ENCODE data around the gene TBC1D22A.

Gene TBC1D22A

GRCh38 chr22:46795845-46796565 is 33.6 kb downstream of the TBC1D22A start:
- DNase-seq (ENCODE audit: low spot score), result no peak

GRCh38 chr22:46796566-46797195 is 34.2 kb downstream of the TBC1D22A start:
- DNase-seq (ENCODE audit: low spot score), result no peak

DNA sequence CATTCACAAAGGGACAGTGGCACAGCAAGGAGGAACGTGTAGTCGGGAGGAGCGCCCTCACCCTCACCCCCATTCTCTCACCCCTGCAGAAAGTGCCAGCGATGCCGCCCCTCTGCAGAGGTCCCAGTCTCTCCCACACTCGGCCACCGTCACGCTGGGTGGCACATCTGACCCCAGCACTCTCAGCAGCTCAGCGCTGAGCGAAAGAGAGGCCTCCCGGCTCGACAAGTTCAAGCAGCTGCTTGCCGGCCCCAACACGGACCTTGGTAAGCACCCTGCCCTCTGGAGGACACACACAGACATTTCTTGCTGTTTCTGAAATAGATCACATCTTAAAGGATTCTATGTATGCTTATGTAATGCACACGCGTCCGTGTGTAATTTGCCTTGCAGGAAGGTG is 34.9 kb downstream of the TBC1D22A start:
- DNase-seq (ENCODE audit: low spot score), result no peak

DNA sequence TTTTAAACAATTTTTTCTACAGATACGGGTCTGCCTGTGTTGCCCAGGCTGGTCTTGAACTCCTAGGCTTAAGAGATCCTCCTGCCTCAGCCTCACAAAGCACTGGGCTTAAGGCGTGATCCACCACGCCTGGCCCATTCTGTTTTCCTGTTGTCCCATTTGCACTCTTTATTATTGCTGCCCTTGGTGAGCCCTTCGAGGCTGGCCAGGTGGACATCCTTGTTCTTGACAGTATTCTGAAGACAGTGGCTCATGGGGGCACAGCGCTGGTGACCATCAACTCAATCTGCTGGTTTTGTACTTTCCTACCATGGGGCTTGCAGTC is 35.6 kb downstream of the TBC1D22A start:
- no peak for DNase-seq (ENCODE audit: low spot score)

GRCh38 chr22:46798366-46799350 is 36.2 kb downstream of the TBC1D22A start:
- DNase-seq (ENCODE audit: low spot score), result peak; percentile 80

DNA sequence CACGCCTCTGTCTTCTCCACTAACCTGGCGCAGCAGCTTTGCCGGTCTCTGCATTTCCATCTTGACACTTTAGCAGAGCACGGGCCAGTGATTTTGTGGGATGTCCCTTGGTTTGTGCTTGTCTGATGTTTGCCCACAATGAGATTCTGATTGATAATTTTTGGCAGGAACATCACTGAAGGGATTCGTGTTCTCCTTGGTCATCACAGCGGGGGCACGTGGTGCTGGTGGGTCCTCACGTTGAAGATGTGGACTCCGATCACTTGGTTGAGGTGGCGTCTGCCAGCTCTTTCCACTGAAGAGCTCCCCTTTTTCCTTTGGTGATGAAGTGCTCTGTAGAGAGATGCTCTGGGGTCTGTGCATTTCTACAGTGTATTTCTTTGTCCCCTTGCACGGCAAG is 37.2 kb downstream of the TBC1D22A start:
- DNase-seq (ENCODE audit: low spot score), result no peak

DNA sequence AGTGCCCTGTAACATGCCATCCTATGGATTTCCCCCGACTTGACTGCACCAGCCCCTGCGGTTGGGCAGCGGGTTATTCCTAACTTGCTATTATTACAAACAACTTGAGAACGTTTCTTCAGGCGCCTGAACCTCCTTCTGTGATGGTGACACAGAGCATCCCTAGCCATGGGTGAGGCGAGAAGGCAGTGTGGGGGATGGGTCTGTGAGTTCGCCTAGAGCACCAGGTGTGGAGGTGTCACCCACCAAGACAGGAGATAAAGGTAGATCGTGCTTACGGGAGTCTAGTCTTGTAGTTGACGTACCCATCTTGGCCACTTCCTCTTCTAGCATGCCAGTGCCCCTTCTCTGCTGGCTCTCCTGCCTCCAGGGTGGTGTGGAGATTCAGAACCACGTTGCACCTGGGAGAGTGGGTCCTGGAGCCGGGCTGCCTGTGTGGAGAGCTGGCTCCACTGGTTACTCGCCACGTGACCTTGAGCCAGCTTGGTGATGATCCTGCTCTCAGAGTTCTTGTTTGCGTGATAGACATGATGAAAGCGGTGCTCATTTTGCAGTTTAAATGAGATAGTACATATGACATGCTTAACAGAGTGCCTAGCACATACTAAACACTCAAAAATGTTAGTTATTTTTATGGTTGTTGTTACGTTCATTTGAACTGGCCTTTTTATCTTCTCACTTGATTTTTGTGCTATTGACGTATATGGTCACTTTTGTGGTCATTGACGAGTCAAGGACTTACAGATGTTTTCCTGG is 37.8 kb downstream of the TBC1D22A start:
- DNase-seq (ENCODE audit: low spot score), result no peak

DNA sequence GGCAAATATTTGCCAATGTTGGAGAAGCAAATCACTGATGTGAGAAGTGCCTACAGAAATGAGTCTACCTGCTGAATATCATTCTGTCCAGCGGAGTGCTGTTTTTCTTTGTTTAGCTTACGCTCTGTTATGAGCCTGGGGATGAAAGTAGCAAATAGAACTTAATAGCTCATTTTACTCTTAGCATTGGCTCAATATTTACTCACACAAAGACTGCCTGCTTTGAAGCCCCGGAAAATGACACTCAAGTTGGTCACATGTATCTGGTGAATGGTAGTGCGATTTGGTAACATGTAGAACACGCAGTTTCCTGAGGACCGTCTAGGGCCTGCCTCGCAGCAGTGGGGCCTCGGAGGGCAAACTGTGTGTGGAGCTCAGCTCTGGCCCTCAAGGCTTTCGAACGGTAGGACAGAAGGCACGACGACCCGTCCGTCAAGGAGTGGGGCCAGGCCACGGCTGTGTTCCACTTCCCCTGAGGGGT is 38.9 kb downstream of the TBC1D22A start:
- DNase-seq (ENCODE audit: low spot score), result no peak

- no peak for DNase-seq (ENCODE audit: low spot score)
Measured at GRCh38 chr22:46801826-46802607, 39.6 kb downstream of the TBC1D22A start.

- no peak for DNase-seq (ENCODE audit: low spot score)
Measured at GRCh38 chr22:46802608-46803027, 40.2 kb downstream of the TBC1D22A start.

- DNase-seq (ENCODE audit: low spot score), result peak; percentile 75
Measured at GRCh38 chr22:46803031-46803880, 40.8 kb downstream of the TBC1D22A start.

GRCh38 chr22:46803936-46804335 is 41.5 kb downstream of the TBC1D22A start:
- DNase-seq (ENCODE audit: low spot score), result no peak

DNA sequence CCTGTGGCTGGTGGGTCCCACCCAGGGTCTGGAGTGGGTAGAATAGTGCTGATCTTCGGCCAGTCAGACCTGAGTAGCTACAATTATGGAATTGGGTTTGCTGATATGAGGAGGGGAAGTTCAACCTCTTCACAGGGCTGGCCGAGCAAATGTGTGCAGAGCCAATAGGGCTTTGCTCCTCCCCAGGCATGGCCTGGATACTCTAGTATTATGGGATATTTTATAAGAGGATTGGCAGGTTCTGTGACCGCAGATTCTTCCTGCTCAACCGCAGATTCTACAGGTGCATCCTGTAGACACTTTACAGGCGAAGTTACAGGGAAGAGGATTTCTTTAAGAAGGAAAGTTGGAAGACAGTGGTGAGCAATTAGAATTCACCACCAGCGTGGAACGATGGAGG is 44.3 kb downstream of the TBC1D22A start:
- DNase-seq (ENCODE audit: low spot score), result no peak

- DNase-seq (ENCODE audit: low spot score), result no peak
Measured at GRCh38 chr22:46807458-46807857, 45.0 kb downstream of the TBC1D22A start.

DNA sequence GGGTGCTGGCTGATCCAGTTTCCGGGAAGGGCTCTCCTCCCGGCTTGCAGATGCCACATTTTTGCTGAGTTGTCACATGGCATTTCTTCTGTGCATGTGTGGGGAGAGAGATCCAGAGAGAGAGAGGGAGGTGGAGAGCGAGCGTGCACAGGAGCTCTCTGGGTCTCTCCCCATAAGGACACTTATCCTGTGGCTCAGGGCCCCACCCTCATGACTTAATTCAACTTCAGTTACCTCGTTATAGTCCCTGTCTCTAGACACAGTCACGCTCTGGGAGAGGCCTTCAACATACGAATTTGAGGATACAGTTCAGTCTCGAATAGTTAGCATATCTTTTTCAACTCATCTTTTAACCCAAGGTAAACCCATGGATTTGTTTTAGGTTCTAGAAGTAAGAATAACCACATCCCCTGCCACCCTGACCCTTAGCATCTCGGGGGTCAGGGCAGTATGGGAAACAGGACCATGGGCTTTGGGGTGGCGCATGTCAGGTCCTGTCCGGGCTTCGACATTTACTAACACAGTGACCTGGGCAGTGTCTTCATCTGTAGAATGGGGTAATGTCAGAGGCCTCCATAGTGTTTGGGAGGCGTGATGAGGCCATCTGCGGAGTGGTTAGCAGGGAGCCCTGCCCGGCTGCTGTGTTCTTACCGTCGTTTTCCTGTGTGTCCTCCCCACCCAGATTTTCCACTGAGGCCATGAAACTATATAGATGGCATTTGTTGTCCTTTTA is 46.9 kb downstream of the TBC1D22A start:
- DNase-seq (ENCODE audit: low spot score), result no peak

DNA sequence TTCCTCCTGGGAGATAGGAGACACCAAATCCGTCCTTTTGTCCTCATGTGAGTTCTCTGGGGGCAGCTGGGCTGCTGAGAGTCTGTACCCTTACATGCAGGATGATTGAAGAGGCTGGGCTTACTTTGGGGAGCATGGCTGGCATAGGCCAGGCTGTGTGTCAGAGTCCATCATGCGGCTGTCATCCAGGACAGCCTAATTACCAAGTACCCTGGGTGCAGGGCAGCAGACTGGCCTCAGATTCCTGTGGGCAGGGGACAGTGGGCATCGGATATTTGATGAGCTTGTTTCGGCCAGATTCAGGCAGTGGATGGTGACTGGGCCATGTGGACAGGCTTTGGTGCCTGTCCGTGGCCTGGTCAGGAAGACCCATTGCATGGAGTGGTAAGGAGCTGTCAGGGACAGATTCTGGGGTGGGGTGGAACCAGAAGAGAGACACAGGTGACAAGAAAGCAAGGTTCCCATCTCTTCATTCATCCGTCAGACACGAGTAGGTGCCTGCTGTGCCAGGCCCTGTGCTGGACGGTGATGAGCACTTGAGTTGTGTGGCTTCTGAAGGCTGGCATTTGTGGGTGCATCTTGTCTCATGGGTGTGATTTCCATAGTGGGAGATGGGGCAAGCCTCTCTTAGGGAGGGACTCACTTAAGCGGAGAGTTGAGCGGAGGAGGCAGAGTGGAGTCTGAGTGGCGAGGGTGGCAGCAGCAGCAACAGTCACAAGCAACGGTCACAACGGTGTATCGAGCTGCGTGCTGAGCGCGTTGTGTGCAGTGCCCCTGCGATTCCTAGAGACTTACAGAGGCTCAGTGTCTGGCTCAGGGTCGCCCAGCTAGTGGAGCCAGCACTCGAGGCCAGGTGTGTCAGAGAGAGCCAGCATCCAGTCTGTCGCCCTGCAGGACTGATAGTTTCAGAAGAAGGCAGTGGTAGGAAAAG is 48.7 kb downstream of the TBC1D22A start:
- DNase-seq (ENCODE audit: low spot score), result no peak

- DNase-seq (ENCODE audit: low spot score), result no peak
Measured at GRCh38 chr22:46812034-46812605, 49.7 kb downstream of the TBC1D22A start.

DNA sequence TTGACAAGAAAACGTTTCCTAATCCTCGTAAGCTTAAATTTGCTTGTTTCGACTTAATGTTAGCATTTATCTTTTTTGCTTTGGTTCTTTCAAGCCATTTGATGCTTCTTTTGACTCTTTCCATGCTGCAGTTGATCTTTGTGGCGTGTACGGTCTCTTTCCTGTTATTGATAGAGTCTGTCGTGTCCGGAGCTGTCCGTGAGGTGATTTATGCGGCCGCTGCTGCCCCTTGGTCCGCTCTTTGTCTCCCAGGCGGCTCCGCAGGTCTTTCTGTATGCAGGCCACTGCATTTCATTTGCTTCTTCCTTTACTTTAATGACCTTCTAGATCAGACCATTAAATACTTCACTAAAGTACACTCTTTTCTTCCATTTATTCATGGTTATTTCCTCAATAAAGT is 50.3 kb downstream of the TBC1D22A start:
- DNase-seq (ENCODE audit: low spot score), result no peak

Measured in CD4-positive, alpha-beta T cell treated with Interleukin-2 at 100 ng/mL for 4 hours (primary cell).